ENCODE data around the gene MCM7. TPM values are rescaled to one million over a fixed set of nuclear protein-coding genes. Genes with fewer than 3 reads are reported as not detected.

MCM7 gene
- total RNA-seq, 4 donors from 2014 or later = 30.3 to 72.6 (median 38.7) TPM

DNA sequence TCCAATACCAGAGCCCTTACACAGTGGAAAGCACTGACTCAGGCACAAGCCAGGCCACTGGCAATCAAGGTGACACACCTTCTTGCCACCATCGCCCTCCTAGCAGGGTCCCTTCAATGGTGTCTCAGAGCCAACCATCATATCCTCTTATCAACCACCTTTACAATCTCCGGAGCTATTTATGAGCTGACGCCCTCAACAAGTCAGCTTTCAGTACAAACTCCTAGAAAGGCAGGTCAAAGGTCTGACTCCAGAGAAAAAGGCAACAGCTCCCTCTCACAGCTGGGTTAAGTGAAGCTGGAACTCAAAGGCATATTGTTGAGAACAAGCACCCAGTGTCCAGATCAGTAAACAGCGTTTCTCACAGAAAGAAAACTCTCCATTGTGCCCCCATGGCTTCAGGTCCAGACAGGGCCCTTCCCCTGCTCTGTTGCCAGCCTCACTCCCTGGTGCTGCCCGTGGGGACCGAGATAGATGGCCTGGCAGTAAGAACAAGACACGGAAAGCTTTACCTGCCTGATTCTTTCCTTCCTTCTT is 22.1 kb downstream of the MCM7 start:
- peak overlapping the region; percentile 94 to 97 (median 96) for H3K27ac ChIP-seq
- in situ Hi-C loops (cut with MboI; ENCODE audit: low pct_ligation_motif_present in 1 of 4, low pct_unique_long_range_greater_than_20kb in 1 of 4, low sequenced_read_pairs in 3 of 4) (loop anchor here in 1 of 4 donors (10.0 kb wide), 1 partner anchor 84 kb away; no protein-coding TSS in a partner anchor), intact Hi-C loops (cut with DNase I; ENCODE audit: low total_unique reads) (no loop called here)
- TF ChIP-seq POLR2AphosphoS5 (IDR thresholded peaks at IDR 0.05) (peak; percentile 18 to 81 (median 65)), EP300 (IDR thresholded peaks at IDR 0.05; ENCODE audit: low read depth) (no peak), POLR2A (IDR thresholded peaks at IDR 0.05) (peak; percentile 47)
- TF ChIP-seq, protein P1, sequence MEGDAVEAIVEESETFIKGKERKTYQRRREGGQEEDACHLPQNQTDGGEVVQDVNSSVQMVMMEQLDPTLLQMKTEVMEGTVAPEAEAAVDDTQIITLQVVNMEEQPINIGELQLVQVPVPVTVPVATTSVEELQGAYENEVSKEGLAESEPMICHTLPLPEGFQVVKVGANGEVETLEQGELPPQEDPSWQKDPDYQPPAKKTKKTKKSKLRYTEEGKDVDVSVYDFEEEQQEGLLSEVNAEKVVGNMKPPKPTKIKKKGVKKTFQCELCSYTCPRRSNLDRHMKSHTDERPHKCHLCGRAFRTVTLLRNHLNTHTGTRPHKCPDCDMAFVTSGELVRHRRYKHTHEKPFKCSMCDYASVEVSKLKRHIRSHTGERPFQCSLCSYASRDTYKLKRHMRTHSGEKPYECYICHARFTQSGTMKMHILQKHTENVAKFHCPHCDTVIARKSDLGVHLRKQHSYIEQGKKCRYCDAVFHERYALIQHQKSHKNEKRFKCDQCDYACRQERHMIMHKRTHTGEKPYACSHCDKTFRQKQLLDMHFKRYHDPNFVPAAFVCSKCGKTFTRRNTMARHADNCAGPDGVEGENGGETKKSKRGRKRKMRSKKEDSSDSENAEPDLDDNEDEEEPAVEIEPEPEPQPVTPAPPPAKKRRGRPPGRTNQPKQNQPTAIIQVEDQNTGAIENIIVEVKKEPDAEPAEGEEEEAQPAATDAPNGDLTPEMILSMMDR (IDR thresholded peaks at IDR 0.05) = no peak
- H3K36me3 ChIP-seq = peaks cover 0 to 35% (median 15%) of the 10 kb centered on the region in 4 donors
- DNase-seq = peak; percentile 78
- peaks cover 19 to 55% (median 53%) of the 10 kb centered on the region in 4 donors for H3K4me1 ChIP-seq
- no peaks in the 10 kb centered on the region for H3K9me3 ChIP-seq
- no peaks in the 10 kb centered on the region for H3K27me3 ChIP-seq
- WGBS, 2 donors (ENCODE audit: low coverage in 1 of 2) = 40 to 50% methylated on average over 4 to 7 of the region's 7 CpGs
- peak overlapping the region in 1 of 4 donors; percentile 93 for H3K4me3 ChIP-seq

DNA sequence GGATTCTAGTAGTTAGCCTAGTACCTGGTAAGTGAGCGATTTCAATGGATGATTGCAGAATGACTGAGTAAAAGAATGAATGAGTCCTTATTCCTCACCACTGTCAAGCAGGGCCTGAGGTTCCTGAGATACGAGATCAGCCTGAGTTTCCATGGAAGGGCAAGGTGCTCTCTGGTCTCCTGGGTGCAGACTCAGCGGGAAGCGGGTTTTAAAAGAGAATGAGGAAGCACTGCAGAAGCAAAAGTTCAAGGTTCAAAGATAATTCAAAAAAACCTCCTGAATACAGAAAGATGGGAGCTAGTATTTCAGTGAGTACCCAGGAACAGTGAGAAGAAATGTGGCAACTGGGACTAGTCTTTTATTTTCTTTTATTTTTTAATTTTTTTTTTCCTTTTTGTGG is 24.0 kb downstream of the MCM7 start:
- in situ Hi-C loops (cut with MboI; ENCODE audit: low pct_ligation_motif_present in 1 of 4, low pct_unique_long_range_greater_than_20kb in 1 of 4, low sequenced_read_pairs in 3 of 4) (loop anchor here in 1 of 4 donors (10.0 kb wide), 1 partner anchor 82 kb away; no protein-coding TSS in a partner anchor), intact Hi-C loops (cut with DNase I; ENCODE audit: low total_unique reads) (no loop called here)
- Histone ChIP-seq H3K9me3 (peaks cover 5 to 6% of the 10 kb centered on the region in 2 donors), H3K27me3 (no peaks in the 10 kb centered on the region), H3K36me3 (peaks cover 0 to 53% (median 25%) of the 10 kb centered on the region in 4 donors), H3K27ac (peak overlapping the region; percentile 94 to 97 (median 96)), H3K4me1 (peaks cover 15 to 47% (median 46%) of the 10 kb centered on the region in 4 donors), H3K4me3 (no peak overlapping the region)
- peak; percentile 35 for DNase-seq
- 63% methylated on average over 3 to 4 of the region's 4 CpGs for WGBS, 2 donors (ENCODE audit: low coverage in 1 of 2)
- TF ChIP-seq, protein P1 (IDR thresholded peaks at IDR 0.05) = no peak
- TF ChIP-seq EP300 (IDR thresholded peaks at IDR 0.05; ENCODE audit: low read depth) (no peak), POLR2AphosphoS5 (IDR thresholded peaks at IDR 0.05) (no peak), POLR2A (IDR thresholded peaks at IDR 0.05) (no peak)

- no peak for DNase-seq
- peaks cover 13 to 37% (median 35%) of the 10 kb centered on the region in 4 donors for H3K4me1 ChIP-seq
- H3K4me3 ChIP-seq = no peak overlapping the region
- 97% methylated on average over 4 to 6 of the region's 6 CpGs for WGBS, 2 donors (ENCODE audit: low coverage in 1 of 2)
- intact Hi-C loops (cut with DNase I; ENCODE audit: low total_unique reads) = no loop called here
- no peaks in the 10 kb centered on the region for H3K27me3 ChIP-seq
- peaks cover 10 to 71% (median 43%) of the 10 kb centered on the region in 4 donors for H3K36me3 ChIP-seq
- TF ChIP-seq EP300 (IDR thresholded peaks at IDR 0.05; ENCODE audit: low read depth) (no peak), POLR2AphosphoS5 (IDR thresholded peaks at IDR 0.05) (no peak), POLR2A (IDR thresholded peaks at IDR 0.05) (no peak)
- TF ChIP-seq, protein P1 (IDR thresholded peaks at IDR 0.05) = no peak
- peaks cover 22 to 24% of the 10 kb centered on the region in 2 donors for H3K9me3 ChIP-seq
- in situ Hi-C loops (cut with MboI; ENCODE audit: low pct_ligation_motif_present in 1 of 4, low pct_unique_long_range_greater_than_20kb in 1 of 4, low sequenced_read_pairs in 3 of 4) = loop anchor here in 1 of 4 donors (10.0 kb wide), 1 partner anchor 81 kb away; no protein-coding TSS in a partner anchor
- H3K27ac ChIP-seq = no peak overlapping the region
Measured at GRCh38 chr7:100075418-100075817, 25.8 kb downstream of the MCM7 start.

GRCh38 chr7:100074841-100075240 is 26.4 kb downstream of the MCM7 start:
- no peak for TF ChIP-seq POLR2A (IDR thresholded peaks at IDR 0.05)
- Histone ChIP-seq H3K4me3 (no peak overlapping the region), H3K36me3 (peaks cover 10 to 76% (median 46%) of the 10 kb centered on the region in 4 donors), H3K9me3 (peaks cover 22 to 24% of the 10 kb centered on the region in 2 donors), H3K27ac (no peak overlapping the region), H3K4me1 (peaks cover 7 to 32% (median 30%) of the 10 kb centered on the region in 4 donors), H3K27me3 (no peaks in the 10 kb centered on the region)
- in situ Hi-C loops (cut with MboI; ENCODE audit: low pct_ligation_motif_present in 1 of 4, low pct_unique_long_range_greater_than_20kb in 1 of 4, low sequenced_read_pairs in 3 of 4) (loop anchor here in 3 of 4 donors (10.0 to 25.0 kb wide), 2 partner anchors 80 to 163 kb away; partner anchors contain the start of gene TRIM4 (in 3 of the 3)), intact Hi-C loops (cut with DNase I; ENCODE audit: low total_unique reads) (no loop called here)
- no peak for DNase-seq
- WGBS, 2 donors (ENCODE audit: low coverage in 1 of 2) = 85% methylated on average over 7 of the region's 7 CpGs; no CpG with 5 or more reads in 1 of the 2 donors
